ENCODE results near the gene MAP1A.

MAP1A gene

DNA sequence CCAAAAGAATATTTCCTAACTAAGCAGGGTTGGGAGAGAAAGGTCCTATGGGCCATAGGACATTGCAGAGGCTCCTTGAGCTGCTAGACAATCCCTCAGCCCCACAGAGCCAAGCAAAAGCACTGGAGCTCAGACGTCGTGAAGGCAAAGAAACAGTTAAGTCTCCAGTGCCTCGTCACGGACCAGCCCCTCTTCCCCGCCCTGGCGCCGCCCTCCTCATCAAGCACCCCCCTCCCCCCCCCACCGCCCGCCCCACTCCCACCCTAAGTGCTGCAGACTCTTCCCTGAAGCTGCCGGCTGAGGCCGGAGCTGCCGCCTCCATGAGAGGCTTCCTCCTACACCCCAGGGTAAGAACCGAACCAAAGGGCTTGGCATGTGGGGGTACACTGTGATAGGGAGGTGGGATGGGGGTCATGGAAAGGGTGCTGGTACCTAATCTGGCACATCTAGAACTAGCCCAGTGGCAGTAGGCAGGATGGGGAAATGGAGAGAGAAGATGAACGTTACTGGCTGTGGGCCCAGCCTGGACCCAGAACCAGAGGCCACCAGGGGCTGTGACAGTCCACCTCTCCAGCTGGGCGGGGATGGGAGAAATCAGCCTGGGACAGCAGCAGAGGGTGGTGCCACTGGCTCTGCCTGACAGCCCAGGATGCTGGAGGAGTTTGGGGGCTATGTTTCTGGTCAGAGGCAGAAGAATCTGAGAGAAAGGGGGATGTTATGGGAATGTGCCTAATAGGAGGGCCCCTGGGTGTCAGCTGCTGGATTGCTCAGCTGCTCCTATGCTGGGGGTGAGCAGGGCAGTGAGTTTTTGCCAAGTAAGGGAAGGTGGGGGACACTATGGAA is at the start of gene MAP1A:
Gene MAP1A (plus strand): TSS at position 255 of the 843 bp plus-strand sequence. CDS start 3,866 bp downstream, outside the sequence.
- Histone ChIP-seq H3K36me3 (ENCODE audit: insufficient read depth) (no peaks in the 10 kb centered on the region), H3K4me2 (no peak within 1 kb of the TSS), H2AFZ (ENCODE audit: low read depth) (no peak within 1 kb of the TSS), H3K4me3 (IDR thresholded peaks at IDR 0.05; ENCODE audit: insufficient read depth, low read depth, low read length) (no peak within 1 kb of the TSS), H3K27ac (no peak within 1 kb of the TSS), H3K79me2 (ENCODE audit: insufficient read depth, low read depth) (no peaks in the 10 kb centered on the region), H4K20me1 (ENCODE audit: insufficient read depth) (no peaks in the 10 kb centered on the region), H3K4me1 (ENCODE audit: low read depth, poor library complexity, severe bottlenecking) (peaks cover 12% of the 10 kb centered on the region), H3K27me3 (ENCODE audit: insufficient read depth, low read depth) (no peaks in the 10 kb centered on the region), H3K9ac (no peak within 1 kb of the TSS)
- TF ChIP-seq, protein P1, sequence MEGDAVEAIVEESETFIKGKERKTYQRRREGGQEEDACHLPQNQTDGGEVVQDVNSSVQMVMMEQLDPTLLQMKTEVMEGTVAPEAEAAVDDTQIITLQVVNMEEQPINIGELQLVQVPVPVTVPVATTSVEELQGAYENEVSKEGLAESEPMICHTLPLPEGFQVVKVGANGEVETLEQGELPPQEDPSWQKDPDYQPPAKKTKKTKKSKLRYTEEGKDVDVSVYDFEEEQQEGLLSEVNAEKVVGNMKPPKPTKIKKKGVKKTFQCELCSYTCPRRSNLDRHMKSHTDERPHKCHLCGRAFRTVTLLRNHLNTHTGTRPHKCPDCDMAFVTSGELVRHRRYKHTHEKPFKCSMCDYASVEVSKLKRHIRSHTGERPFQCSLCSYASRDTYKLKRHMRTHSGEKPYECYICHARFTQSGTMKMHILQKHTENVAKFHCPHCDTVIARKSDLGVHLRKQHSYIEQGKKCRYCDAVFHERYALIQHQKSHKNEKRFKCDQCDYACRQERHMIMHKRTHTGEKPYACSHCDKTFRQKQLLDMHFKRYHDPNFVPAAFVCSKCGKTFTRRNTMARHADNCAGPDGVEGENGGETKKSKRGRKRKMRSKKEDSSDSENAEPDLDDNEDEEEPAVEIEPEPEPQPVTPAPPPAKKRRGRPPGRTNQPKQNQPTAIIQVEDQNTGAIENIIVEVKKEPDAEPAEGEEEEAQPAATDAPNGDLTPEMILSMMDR (conservative IDR thresholded peaks at IDR 0.05; ENCODE audit: low read depth, low read length), result no peak

DNA sequence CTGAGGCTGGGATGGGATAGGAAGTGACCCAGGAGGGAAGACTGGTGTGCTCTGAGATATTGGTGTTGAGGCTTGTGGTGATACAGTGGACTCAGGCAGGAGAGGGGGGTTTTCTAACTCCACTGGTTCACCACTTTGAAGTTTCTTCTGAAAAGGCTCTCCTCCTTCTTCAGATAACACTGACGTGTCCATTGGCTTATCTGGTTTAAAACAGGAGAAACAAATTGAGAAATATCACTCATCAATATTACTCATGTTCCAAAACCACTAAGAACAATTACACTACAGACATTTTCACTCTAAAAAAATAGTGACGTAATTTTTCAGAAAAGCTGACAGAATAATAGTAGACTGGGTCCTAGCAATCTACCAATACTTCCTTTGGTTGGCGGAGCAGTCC is 47.5 kb upstream of the MAP1A start:
- Histone ChIP-seq H3K27ac (no peak overlapping the region), H3K27me3 (ENCODE audit: insufficient read depth, low read depth) (no peaks in the 10 kb centered on the region), H3K4me1 (ENCODE audit: low read depth, poor library complexity, severe bottlenecking) (peaks cover 7% of the 10 kb centered on the region), H4K20me1 (ENCODE audit: insufficient read depth) (no peaks in the 10 kb centered on the region), H3K36me3 (ENCODE audit: insufficient read depth) (no peaks in the 10 kb centered on the region), H2AFZ (ENCODE audit: low read depth) (no peak overlapping the region), H3K4me2 (no peak overlapping the region), H3K79me2 (ENCODE audit: insufficient read depth, low read depth) (no peaks in the 10 kb centered on the region), H3K9ac (no peak overlapping the region), H3K4me3 (IDR thresholded peaks at IDR 0.05; ENCODE audit: insufficient read depth, low read depth, low read length) (no peak overlapping the region)
- TF ChIP-seq, protein P1 (conservative IDR thresholded peaks at IDR 0.05; ENCODE audit: low read depth, low read length), result no peak

DNA sequence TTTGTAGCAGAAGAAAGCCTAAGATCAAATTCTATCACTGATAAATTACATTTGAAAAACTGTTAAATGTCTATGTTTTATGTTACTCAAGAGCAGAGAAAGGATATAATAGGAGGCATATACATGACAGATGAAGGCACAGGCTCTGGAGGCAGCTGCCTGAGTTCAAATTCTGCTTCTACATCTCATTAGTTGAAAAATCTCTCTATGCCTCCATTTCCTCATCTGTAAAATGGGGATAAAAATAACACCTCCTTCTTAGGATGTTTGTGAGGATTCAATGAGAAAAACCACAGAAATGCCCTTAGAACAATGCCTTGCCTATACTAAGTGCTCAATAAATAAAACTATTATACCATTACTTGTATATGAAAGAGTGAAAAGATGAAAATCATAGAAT is 45.4 kb upstream of the MAP1A start:
- H3K4me1 ChIP-seq (ENCODE audit: low read depth, poor library complexity, severe bottlenecking), result no peaks in the 10 kb centered on the region
- H3K4me2 ChIP-seq, result no peak overlapping the region
- no peak overlapping the region for H3K27ac ChIP-seq
- H4K20me1 ChIP-seq (ENCODE audit: insufficient read depth), result no peaks in the 10 kb centered on the region
- H3K9ac ChIP-seq, result no peak overlapping the region
- H2AFZ ChIP-seq (ENCODE audit: low read depth), result no peak overlapping the region
- no peak overlapping the region for H3K4me3 ChIP-seq (IDR thresholded peaks at IDR 0.05; ENCODE audit: insufficient read depth, low read depth, low read length)
- no peaks in the 10 kb centered on the region for H3K36me3 ChIP-seq (ENCODE audit: insufficient read depth)
- no peaks in the 10 kb centered on the region for H3K79me2 ChIP-seq (ENCODE audit: insufficient read depth, low read depth)
- TF ChIP-seq, protein P1 (conservative IDR thresholded peaks at IDR 0.05; ENCODE audit: low read depth, low read length), result no peak
- H3K27me3 ChIP-seq (ENCODE audit: insufficient read depth, low read depth), result no peaks in the 10 kb centered on the region

DNA sequence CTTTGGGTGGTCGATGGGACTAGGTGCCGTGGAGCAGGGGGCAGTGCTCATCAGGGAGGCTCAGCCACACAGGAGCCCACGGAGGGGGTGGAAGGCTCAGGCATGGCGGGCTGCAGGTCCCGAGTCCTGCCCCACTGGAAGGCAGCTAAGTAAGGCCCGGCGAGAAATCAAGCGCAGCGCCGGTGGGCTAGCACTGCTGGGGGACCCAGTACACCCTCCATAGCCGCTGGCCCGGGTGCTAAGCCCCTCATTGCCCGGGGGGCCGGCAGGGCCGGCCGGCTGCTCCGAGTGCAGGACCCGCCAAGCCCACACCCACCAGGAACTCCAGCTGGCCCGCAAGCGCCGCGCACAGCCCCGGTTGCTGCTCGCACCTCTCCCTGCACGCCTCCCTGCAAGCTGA is 43.5 kb upstream of the MAP1A start:
- Histone ChIP-seq H3K4me1 (ENCODE audit: low read depth, poor library complexity, severe bottlenecking) (no peaks in the 10 kb centered on the region), H3K27ac (no peak overlapping the region), H2AFZ (ENCODE audit: low read depth) (no peak overlapping the region), H4K20me1 (ENCODE audit: insufficient read depth) (no peaks in the 10 kb centered on the region), H3K9ac (no peak overlapping the region), H3K4me2 (no peak overlapping the region), H3K4me3 (IDR thresholded peaks at IDR 0.05; ENCODE audit: insufficient read depth, low read depth, low read length) (no peak overlapping the region), H3K79me2 (ENCODE audit: insufficient read depth, low read depth) (no peaks in the 10 kb centered on the region), H3K27me3 (ENCODE audit: insufficient read depth, low read depth) (no peaks in the 10 kb centered on the region), H3K36me3 (ENCODE audit: insufficient read depth) (no peaks in the 10 kb centered on the region)
- TF ChIP-seq, protein P1 (conservative IDR thresholded peaks at IDR 0.05; ENCODE audit: low read depth, low read length), result no peak

Measured in KMS-11 (cell line).